DMS 273 (cell line): ENCODE results near the gene MSI2.

Source experiments
- DNase-seq: peaks from one replicate; lab custom pipeline; 2025; ENCODE audit not compliant: unreplicated experiment; lab: John Stamatoyannopoulos, UW

The MSI2 gene

DNA sequence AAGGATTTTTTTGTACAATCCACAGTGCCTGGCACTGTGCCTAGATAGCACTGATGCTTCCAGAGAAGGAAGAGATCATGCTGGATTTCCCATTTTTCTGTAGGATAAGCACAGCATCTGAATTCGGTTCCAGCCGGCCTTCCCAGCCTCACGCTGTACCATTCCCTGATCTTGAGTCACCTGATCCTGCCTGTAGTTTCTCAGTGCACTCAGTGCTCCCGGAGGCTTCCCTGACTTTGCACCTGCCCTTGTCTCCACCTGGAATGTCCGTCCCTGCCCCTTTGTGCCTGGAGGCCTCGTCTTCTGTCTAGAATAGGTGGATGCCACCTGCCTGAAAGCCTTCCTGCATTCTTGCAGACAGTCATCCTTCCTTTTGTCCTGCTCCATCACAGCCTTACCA, 308.9 kb downstream of the MSI2 start:
- peak; percentile 41 for DNase-seq

DNA sequence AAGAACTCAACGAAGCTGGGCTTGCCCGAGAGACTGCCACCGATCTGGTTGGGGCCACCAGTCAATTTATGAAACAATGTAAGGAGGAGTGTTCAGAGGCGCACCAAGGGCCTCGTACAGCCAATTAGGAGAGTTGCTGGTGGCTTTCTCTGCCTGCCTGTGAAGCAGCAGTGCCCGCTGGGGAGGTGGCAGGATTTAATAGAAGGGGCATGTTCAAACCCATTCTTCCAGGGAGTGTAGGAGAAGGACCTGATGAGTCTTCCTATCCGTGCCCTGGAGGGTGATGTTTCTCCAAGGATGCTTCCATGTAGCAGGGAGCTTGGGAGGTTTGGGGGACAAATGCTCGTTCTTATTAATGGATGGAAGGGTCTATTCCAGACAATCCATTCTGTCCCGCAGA, 310.4 kb downstream of the MSI2 start:
- peak; percentile 57 for DNase-seq

DNA sequence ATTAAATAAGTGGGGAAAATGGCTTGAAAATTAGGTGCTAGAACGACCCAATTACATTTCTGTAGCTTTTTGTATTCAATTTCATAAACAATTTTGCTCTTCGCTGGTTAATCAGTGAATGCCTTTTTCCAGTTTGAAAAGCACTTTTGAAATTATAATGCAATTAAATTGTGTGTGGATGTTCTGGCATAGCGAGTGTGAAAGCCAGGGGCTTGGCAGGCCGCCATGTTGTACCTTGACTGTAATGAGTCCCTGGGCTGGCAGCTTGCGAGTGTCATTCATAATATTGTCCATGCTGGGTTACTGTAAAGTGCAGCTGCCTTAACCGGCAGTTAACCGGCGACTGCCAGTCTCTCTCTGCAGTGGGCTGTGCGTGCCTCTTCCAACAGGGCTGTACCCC, 310.9 kb downstream of the MSI2 start:
- DNase-seq, result peak; percentile 79

DNA sequence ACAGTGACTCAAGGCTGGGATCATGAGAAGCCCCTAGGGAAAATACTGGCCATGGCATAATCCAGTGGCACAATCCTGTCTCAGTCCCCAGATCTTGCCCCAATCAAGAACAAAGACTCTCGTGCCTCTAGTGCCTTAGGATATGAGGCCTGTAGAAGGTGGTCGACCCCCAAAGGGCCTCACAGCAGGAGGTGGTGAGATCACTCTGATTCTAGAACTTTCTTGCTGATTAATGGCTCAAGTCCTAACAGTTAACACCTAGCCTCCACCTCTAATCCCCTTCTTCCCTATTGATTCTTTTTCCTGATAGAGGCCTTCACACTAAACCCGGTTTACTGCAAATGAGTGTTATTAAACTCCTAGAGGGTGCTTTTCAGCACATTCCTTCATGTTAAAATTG, 312.0 kb downstream of the MSI2 start:
- no peak for DNase-seq

DNA sequence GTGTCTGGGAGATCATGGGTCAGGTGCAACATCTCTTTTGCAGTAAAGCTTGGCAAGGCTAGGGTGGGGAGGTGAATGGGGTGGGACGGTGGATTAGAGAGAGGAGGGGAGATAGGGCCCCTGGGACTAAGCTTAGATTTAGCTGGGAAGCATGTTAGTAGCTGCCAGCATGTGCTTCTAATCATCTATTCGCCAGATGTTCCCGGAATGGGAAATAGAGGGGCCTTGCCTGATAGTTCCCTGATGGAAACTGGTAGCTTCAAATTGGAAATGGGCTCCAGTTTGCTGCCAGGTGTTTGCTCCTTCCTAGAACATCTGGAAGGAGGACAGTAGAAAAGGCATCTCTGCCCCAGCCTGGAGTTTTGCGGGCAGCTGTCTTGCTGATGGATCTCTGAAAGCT, 312.7 kb downstream of the MSI2 start:
- peak; percentile 31 for DNase-seq

DNA sequence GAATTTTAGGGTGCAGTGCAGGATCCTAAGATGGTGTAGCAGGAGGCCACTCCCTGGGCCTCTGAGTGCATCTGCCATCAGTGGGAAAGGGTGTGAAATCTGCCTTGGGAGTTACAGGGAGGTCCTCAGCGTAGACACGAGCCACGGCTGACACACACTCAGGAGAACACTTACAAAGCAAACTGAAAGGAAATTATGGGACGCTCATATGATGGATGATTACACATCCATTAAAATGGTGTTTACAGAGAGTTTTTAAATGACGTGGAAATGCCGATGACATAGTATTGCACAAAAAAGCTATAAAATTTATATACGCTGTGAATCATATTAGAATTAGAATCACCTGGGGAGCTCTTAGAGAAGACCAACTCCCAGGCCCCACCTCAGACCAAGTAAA, 313.5 kb downstream of the MSI2 start:
- DNase-seq, result no peak

DNA sequence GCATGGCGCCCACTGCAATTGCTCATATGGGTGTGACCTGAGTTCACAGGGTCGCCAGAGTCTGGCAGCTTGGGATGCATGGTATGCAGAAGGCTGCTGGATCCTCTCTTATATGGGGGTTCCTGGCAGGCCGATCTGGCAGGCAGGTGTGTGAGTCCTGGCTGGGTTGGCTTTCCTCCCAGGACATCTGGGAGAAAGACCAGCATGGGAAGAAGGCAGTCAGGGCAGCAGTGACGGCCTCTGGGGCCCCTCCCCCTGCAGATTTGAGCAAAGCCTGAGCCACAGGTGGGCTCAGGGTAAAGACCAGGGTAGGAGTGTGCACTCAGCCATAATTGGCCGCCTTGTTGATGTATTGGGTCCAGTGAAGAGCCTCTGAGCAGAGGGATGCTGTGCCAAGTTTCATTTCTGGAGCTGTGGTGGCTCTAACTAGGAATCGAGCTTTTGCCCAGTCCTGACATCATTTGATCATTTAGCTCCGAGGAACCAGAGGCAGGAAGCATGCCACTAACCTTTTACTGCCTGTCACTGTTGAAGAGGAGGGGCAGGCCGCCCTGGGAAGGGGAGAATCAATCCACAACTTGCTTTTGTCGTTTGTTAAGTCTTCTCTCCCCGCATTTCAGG, 314.5 kb downstream of the MSI2 start:
- peak; percentile 65 for DNase-seq

DNA sequence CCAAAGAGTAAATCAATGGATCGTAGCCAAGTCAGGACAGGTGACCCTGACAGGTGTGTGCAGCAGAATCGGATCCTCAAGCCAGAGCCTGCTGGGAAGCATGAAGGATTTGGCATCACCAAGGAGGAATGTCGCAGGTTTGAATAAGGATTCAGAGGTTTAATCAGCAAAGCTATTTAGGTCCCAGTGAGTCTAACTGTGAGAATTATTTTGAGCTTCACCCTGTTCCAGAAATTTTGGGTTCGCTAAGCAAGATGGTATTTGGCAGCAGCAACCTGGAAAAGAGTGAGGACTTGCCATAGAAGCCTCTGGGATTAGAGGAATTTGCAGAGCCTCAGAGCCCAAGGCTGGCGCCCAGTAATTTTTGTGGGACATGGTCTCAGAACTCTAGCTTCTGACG, 315.7 kb downstream of the MSI2 start:
- no peak for DNase-seq

GRCh38 chr17:57572600-57572999, 316.3 kb downstream of the MSI2 start:
- DNase-seq, result no peak

GRCh38 chr17:57574040-57574513, 317.8 kb downstream of the MSI2 start:
- DNase-seq, result peak; percentile 72

DNA sequence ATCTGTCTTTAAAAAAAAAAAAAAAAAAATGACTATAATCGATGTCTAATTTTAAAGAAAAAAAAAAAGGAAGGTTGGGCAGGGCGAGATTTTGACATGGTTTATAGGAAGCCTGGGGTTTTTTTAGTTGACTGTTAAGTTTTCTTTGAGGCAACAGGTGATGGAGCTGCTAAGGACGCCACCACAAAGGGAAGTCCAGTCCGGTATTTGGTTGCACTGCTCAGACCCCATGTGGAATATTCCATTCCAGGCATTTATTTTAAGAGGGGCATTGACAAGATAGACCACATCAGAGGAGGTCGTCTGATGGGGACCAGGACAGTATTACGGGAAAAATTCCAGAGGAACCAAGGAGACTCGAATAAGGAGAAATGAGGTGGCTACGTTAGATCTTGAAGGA, 320.4 kb downstream of the MSI2 start:
- no peak for DNase-seq

DNA sequence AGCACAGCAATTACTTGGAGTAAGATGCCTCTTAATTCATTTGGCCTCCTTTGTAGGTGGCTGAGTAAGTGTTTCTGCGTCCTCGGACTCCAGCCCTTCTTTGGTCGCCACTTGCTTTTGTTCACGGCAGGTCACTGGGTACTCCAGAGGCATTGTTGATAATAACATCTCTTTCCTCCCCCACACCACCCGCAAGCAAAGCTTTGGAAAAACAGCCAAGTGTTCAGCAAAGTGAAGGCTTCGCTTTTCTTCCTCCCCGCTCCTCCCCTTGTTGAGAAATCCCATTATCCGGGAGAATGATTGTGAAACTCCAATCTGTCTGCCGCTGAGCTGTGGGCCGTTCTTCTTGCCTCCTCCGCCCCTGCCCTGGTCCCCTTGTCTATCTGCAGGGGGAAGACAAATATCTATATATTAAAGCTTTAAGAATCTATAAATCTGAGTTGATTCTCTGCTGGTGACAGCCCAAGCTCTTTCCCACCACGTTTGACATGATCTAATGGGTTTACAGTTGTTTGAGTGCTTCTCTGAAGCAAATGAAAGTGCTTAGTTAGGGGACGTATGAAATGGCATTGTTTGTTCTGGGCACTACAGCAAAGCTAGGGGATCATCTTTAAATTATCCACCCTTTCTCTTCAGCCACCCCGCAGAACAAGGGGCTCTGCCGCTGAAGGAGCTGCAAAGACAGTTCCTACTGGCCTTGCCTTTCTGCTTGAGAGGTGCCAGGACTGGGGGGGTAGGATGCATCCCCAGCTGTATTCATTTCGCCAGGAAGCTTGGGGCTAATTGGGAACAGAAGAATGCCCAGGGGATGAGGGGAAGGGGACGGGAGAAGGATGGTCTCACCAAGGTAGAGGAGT, 321.7 kb downstream of the MSI2 start:
- DNase-seq, result peak; percentile 69

- peak; percentile 84 for DNase-seq
Observed at GRCh38 chr17:57578608-57579225, 322.4 kb downstream of the MSI2 start.

DNA sequence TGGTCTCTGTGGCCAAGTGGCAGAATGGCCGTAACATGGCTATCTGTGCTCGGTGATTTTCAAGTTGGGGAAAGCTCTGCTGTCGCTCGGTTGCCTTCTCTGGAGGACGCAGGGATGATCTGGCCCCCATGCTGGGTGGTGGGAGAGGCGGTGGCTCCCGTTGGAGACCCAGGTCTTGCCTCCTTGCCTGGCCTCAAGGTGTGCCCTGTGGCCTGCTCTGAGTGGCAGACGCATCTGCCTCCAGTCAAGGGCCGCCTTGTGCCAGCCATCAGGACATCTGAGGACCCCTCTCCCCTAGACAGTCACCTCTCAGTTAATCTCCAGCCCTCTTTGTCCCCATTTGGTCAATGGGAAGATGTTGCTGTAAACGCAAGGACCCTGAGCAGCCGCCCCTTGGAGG, 322.9 kb downstream of the MSI2 start:
- no peak for DNase-seq

DNA sequence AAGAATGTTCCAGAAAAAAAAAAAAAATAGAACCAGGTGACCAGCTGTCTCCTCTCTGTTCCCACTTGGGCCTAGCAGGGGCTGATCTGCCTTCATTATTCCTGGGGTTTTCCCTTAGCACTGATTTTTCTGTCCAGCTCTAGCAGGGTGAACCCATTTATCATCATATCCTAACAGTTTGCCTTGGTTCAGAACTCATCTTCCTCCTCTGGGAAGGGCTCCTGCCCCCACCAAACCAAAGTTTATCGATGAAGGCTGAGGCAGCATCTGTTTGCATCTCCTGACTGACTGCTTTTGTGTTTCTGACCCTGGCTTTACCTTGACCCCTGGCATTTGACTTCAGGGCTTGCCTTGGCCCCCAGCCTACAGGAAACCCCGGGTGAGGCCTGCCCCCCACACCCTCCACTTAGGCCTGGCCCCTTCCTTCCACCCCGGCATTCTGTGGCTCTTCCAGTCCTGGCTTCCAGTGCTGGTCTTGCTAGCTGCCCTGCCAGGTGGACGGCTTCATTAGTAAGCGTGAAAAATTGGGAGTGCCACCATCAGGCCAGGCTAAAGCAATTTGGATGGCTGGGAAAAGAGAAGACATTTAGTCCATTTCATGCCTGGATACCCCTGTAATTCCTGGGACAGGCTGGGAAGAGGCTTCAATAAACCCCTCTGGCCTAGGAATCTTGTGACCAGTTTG, 323.9 kb downstream of the MSI2 start:
- peak; percentile 43 for DNase-seq

GRCh38 chr17:57582881-57583756, 326.8 kb downstream of the MSI2 start:
- no peak for DNase-seq

- DNase-seq, result no peak
Observed at GRCh38 chr17:57584050-57584551, 327.8 kb downstream of the MSI2 start.

- peak; percentile 89 for DNase-seq
Observed at GRCh38 chr17:57585341-57586195, 329.2 kb downstream of the MSI2 start.

DNA sequence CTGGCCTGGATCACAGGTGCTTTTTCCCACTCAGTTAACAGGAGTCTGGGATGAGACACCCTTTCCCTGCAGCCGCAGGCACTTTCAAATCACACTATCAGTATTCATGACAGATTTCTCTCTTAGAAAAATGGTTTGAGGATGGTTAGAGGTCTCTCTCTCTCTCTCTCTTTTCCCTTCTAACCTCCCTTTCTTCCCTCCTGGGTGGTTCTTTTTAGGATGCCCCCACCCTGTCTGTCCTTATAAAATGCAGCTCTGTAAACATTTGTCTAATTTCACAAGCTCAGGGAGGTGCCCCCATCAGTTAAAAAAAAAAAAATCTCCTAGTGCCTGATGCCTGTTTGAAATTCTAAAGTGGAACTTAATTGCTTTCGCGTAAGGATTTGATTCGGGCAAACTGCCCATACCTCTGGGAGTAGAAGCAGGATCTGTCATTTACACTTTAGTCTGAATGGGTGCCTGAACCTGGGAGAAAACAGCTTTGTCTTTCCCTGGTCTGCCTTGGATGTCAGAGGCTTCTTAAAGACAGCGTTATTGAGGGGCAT, 329.9 kb downstream of the MSI2 start:
- peak; percentile 51 for DNase-seq
